Kidney (tissue), 14 donors: ENCODE data around the gene WFIKKN2. TPM values are rescaled to one million over a fixed set of nuclear protein-coding genes. Genes with fewer than 3 reads are reported as not detected.

Source experiments
- DNase-seq, 5 donors: peaks; one replicate each; pipeline ENCODE4 v3.0.0-alpha.2; 2013 to 2020
- FAIRE-seq: peaks from 2 replicates; lab custom pipeline; 2012; peaks lifted over from hg19 to GRCh38; lab: Jason Lieb, UNC
- H3K27ac ChIP-seq, 2 donors: one replicate each; pipeline ENCODE4 v1.7.0; 2013; ENCODE audit warnings: low read depth in 2 of 2, low read length in 2 of 2, inconsistent platforms in 1 of 2
- H3K27me3 ChIP-seq: one replicate; pipeline ENCODE4 v1.7.1; 2013; ENCODE audit warnings: low read length, inconsistent platforms; ENCODE audit not compliant: control insufficient read depth, insufficient read depth
- H3K36me3 ChIP-seq, 3 donors: one replicate each; pipeline versions ENCODE4 v1.7.0 to v1.7.1; 2013; ENCODE audit warnings: low read length in 3 of 3, control low read depth in 1 of 3, inconsistent platforms in 1 of 3; ENCODE audit not compliant: insufficient read depth in 3 of 3, control insufficient read depth in 2 of 3
- H3K4me1 ChIP-seq, 3 donors: one replicate each; pipeline versions ENCODE4 v1.7.0 to v1.7.1; 2013; ENCODE audit warnings: low read length in 3 of 3, inconsistent platforms in 1 of 3, low read depth in 1 of 3; ENCODE audit not compliant: control insufficient read depth in 2 of 3, insufficient read depth in 2 of 3
- H3K4me3 ChIP-seq, 3 donors: one replicate each; pipeline versions ENCODE4 v1.7.0 to v1.8.1; 2013; ENCODE audit warnings: low read length in 3 of 3, control low read depth in 1 of 3, inconsistent platforms in 1 of 3
- H3K9ac ChIP-seq, 3 donors: one replicate each; pipeline versions ENCODE4 v1.7.0 to v1.7.1; 2013; ENCODE audit warnings: low read length in 3 of 3, control low read depth in 1 of 3, inconsistent platforms in 1 of 3
- H3K9me3 ChIP-seq, 3 donors: one replicate each; pipeline versions ENCODE4 v1.7.0 to v1.7.1; 2013; ENCODE audit warnings: low read length in 3 of 3, control low read depth in 1 of 3, inconsistent platforms in 1 of 3; ENCODE audit not compliant: control insufficient read depth in 2 of 3, insufficient read depth in 1 of 3
- CTCF ChIP-seq: IDR thresholded peaks from 3 replicates; pipeline ENCODE4 v1.5.1; 2012; ENCODE audit warnings: mild to moderate bottlenecking, moderate library complexity, borderline replicate concordance; ENCODE audit not compliant: insufficient read depth; ENCODE audit errors: extremely low read depth
- intact Hi-C: fragments of 100-400 bp; cut with DNase I; formaldehyde crosslinking; loops from one replicate; pipeline ENCODE4 v1.11.1; 2022
- polyA plus RNA-seq: library from polyadenylated mRNA; stranded (reverse); fragments of 350-450 nt; fragmentation: Illumina TruSeq; extraction: RNeasy Lipid Tissue Mini Kit (QIAGEN cat#74804); gene quantifications from one replicate; pipeline ENCODE4 v1.2.3, GENCODE V29; 2014; ENCODE audit warnings: low read depth, low replicate concordance; ENCODE audit not compliant: insufficient read depth
- total RNA-seq: library from RNA; stranded (reverse); fragmentation: NEBNext Ultra II Directional; extraction: Animal tissue kit (Norgen Biotek cat#: 25700); gene quantifications from one replicate; pipeline ENCODE4 v1.2.1, GENCODE V29; 2021
- donor health status: control.
- donor health status: control.
- donor health status: control.
- donor health status: control.
- donor health status: control.
- donor health status: DM: yes; HTN: yes; CAD: no.
- donor health status: Normal renal cell carcinoma (clear cell type).

WFIKKN2 gene
- total and polyA plus RNA-seq, 2 donors from 2014 or later: 0.09 TPM; not detected in 1

DNA sequence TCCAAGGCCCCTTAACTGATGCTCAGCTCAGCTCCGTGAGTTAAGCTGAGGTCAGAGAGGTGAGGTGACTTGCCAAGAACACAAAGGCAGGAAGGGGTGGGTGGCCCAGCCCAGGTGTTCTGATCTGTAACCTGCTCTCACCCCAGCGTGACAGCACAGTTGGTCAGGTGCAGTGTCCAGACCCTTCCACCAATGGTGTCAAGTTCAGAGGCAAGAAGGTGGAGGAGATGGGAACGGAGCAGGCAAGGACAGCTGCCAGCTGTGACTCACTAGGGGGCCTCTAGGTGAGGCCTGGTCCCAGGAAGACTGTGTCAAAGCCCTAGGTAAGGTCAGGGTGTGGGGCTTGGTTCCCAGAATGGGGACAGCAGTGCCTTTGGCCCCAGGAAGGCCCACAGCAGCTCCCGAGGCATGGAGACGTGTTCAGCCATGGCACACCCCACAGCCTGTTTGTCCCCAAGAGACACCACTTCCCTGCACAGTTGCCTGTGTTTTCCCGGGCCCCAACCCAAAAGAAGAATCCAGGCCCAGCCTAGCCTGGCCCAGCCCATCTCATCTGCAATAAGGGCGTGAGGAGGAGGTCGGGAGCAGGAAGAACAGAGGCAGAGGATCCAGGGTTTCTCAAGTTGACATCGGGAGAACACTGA is 7.2 kb downstream of the WFIKKN2 start:
- Histone ChIP-seq H3K27me3 (no peaks in the 10 kb centered on the region), H3K4me1 (no peaks in the 10 kb centered on the region), H3K9me3 (no peaks in the 10 kb centered on the region), H3K27ac (no peak overlapping the region), H3K9ac (no peak overlapping the region), H3K4me3 (no peak overlapping the region), H3K36me3 (no peaks in the 10 kb centered on the region)
- no peak for FAIRE-seq
- intact Hi-C loops: loop anchor here (5.0 to 10.0 kb wide), 2 partner anchors 60 to 298 kb away; partner anchors contain the start of gene SPATA20
- TF ChIP-seq CTCF: no peak
- no peak for DNase-seq

DNA sequence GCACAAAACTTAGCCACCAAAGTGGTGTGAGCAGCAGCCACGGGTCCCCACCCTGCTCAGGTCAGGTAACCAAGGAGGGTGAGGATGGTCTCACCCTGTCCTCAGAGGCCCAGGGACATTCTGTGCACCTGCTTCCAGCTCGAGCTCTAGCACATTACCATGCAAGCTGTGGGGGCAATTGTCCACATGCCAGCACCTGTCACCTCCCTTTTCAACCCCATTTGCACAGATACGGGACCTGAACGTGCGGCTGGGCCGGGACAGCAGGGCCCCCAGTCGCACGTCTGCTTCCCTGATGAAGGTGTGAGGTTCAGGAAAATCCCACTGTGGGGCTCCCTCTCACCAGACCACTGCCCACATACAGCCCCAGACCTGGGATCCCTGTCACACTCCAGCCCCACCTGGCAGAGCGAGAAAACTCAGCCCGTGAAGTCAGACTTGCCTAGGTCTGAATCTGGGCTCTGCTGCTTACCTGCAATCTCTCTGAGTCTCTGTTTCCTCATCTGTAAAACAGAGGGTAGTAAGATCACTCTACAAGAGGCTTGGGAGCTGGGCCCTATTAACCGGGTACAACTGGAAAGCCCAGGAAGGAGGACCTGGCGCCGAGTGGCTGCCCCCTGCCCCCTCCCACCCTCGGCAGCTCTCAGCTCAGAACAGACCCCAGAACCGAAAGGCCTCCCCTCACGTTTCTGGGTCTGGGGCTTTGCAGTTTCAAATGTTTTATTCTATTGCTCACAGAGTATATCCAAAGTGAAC is 7.9 kb downstream of the WFIKKN2 start:
- DNase-seq (no peak), FAIRE-seq (no peak)
- intact Hi-C loops: loop anchor here (5.0 to 10.0 kb wide), 2 partner anchors 61 to 299 kb away; partner anchors contain the start of gene SPATA20
- H3K27ac ChIP-seq: no peak overlapping the region
- H3K4me1 ChIP-seq: no peaks in the 10 kb centered on the region
- no peaks in the 10 kb centered on the region for H3K36me3 ChIP-seq
- H3K9me3 ChIP-seq: no peaks in the 10 kb centered on the region
- TF ChIP-seq CTCF: no peak
- H3K9ac ChIP-seq: no peak overlapping the region
- H3K27me3 ChIP-seq: no peaks in the 10 kb centered on the region
- H3K4me3 ChIP-seq: no peak overlapping the region

DNA sequence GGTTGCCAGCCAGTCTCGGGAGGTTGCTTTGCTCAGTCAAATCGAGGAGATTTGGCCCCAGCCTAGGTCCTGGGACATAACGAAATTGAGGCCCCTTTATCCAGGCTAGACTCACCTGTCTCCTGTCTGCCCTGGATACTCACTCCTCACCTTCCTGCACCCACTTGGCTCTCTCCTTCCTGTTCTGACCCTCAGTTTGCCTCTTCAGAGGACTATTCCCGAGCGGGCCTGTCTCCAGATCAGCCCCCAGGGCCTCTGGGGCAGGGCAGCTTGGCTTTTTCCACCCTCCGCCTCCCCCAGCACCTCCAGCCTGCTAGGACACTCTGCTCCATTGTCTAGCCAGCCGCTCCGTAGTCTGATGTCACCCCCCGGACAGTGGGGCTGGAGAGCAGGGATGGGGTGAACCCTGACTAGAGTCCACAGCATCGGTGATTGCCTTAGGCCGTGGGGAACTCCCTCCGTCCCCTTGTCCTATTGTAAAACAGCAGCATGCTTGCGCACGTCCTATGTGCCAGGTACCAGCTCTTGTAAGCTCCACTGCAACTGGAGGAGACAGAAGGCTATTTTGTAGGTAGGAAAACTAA is 8.8 kb downstream of the WFIKKN2 start:
- intact Hi-C loops: loop anchor here (5.0 to 10.0 kb wide), 2 partner anchors 62 to 299 kb away; partner anchors contain the start of gene SPATA20

More for the DNA sequence above, 8.8 kb downstream of the WFIKKN2 start:
- Histone ChIP-seq H3K9ac (no peak overlapping the region), H3K27ac (no peak overlapping the region), H3K27me3 (no peaks in the 10 kb centered on the region), H3K9me3 (no peaks in the 10 kb centered on the region), H3K4me3 (no peak overlapping the region), H3K4me1 (no peaks in the 10 kb centered on the region), H3K36me3 (no peaks in the 10 kb centered on the region)
- no peak for FAIRE-seq
- DNase-seq: no peak
- TF ChIP-seq CTCF: no peak
